ENCODE data around the gene CSNK1G2.

The CSNK1G2 gene

GRCh38 chr19:1945899-1946298 is 4.9 kb downstream of the CSNK1G2 start:
- peak; percentile 67 for DNase-seq

- DNase-seq = no peak
Observed at GRCh38 chr19:1947651-1948209, 6.8 kb downstream of the CSNK1G2 start.

- no peak for DNase-seq
Observed at GRCh38 chr19:1949304-1950101, 8.5 kb downstream of the CSNK1G2 start.

GRCh38 chr19:1950640-1951039 is 9.7 kb downstream of the CSNK1G2 start:
- DNase-seq = no peak

GRCh38 chr19:1952635-1953034 is 11.7 kb downstream of the CSNK1G2 start:
- no peak for DNase-seq

- DNase-seq = no peak
Observed at GRCh38 chr19:1953037-1953436, 12.1 kb downstream of the CSNK1G2 start.

- DNase-seq = no peak
Observed at GRCh38 chr19:1953441-1954094, 12.6 kb downstream of the CSNK1G2 start.

- no peak for DNase-seq
Observed at GRCh38 chr19:1954532-1954933, 13.6 kb downstream of the CSNK1G2 start.

GRCh38 chr19:1955171-1956121 is 14.5 kb downstream of the CSNK1G2 start:
- DNase-seq = no peak

- DNase-seq = no peak
Observed at GRCh38 chr19:1956122-1956494, 15.1 kb downstream of the CSNK1G2 start.

- no peak for DNase-seq
Observed at GRCh38 chr19:1956868-1957492, 16.0 kb downstream of the CSNK1G2 start.

GRCh38 chr19:1957562-1958248 is 16.7 kb downstream of the CSNK1G2 start:
- no peak for DNase-seq

GRCh38 chr19:1959928-1960589 is 19.1 kb downstream of the CSNK1G2 start:
- DNase-seq = no peak

GRCh38 chr19:1961000-1961883 is 20.3 kb downstream of the CSNK1G2 start:
- DNase-seq = no peak

- no peak for DNase-seq
Observed at GRCh38 chr19:1962674-1963073, 21.7 kb downstream of the CSNK1G2 start.

GRCh38 chr19:1967087-1967608 is 26.2 kb downstream of the CSNK1G2 start:
- DNase-seq = no peak

GRCh38 chr19:1968279-1969175 is 27.6 kb downstream of the CSNK1G2 start:
- DNase-seq = no peak

GRCh38 chr19:1969176-1970002 is 28.4 kb downstream of the CSNK1G2 start:
- DNase-seq = no peak
